Thyroid gland (tissue), 4 donors: ENCODE data around the gene PLAAT3.
"Not testable (repeated sequence)": the region's sequence is repeated elsewhere in the genome, so short reads cannot be mapped to it uniquely, and the experiment has no call there.

Experiments used
- CTCF ChIP-seq, 6 experiments: fragments of 200-600 bp in 3 of 6; fragments of 450-650 bp in 3 of 6; sonication (generic) in 3 of 6; IDR thresholded peaks; one replicate each; pipeline ENCODE4 v1.5.1; 2016 to 2019; ENCODE audit warnings: antibody characterized with exemption in 6 of 6, mild to moderate bottlenecking in 2 of 6, inconsistent platforms in 1 of 6, moderate library complexity in 1 of 6
- POLR2A ChIP-seq, 2 donors: fragments of 450-650 bp; IDR thresholded peaks; one replicate each; pipeline ENCODE4 v1.6.1; 2017; ENCODE audit warnings: antibody characterized with exemption in 2 of 2, mild to moderate bottlenecking in 2 of 2, moderate library complexity in 1 of 2

GRCh38 chr11:63578882-63579281 is 35.4 kb downstream of the PLAAT3 start:
- not testable (repeated sequence) for TF ChIP-seq CTCF, POLR2A (IDR thresholded peaks at IDR 0.05)
